Measurements from ENCODE around the gene MZT2A.
"Not testable (repeated sequence)": the region's sequence is repeated elsewhere in the genome, so short reads cannot be mapped to it uniquely, and the experiment has no call there.

MZT2A gene

DNA sequence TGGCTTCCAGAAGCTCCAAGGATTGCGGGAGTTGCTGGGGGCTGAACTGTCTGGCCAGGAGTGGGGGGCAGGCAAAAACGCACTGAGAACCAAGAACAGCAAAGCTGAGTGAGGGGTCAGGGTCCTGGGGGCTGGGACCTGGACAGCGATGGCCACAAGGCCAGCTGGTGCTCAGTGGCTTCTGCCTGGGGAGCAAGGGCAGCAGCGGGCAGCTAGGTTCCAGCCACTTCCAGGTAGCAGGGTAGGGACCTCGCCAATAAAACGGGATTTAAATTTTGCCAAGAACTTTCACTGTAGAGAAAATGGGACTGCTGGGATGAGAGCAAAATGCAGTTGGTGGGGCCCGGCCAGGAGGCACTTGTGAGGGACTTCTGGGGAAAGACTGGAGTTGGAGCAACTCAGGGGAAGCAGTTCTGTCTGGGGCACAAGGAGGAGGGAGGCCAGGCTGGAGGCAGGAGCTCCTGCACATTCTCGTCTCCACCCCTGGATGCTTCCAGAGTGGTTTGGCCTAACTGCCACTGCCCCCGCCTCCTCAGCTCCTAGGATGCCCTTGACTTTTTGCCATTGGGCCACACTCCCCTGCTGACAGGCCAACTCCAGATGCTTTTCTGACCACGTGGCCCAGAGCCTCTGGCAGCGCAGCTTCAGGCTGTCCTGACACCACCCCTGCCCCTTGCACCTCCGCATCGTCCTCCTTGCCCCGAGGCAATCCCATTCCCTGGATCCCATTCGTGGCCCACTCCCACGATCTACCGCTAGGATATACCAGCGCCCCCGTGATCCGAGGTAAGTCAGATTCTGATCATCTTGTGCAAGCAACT lies 30.0 kb upstream of the MZT2A start:
- in situ Hi-C loops (cut with MboI; ENCODE audit: low pct_unique_long_range_greater_than_20kb, low sequenced_read_pairs): loop anchor here (25.0 kb wide), 1 partner anchor 140 kb away; no protein-coding TSS in a partner anchor
- no peak for DNase-seq

DNA sequence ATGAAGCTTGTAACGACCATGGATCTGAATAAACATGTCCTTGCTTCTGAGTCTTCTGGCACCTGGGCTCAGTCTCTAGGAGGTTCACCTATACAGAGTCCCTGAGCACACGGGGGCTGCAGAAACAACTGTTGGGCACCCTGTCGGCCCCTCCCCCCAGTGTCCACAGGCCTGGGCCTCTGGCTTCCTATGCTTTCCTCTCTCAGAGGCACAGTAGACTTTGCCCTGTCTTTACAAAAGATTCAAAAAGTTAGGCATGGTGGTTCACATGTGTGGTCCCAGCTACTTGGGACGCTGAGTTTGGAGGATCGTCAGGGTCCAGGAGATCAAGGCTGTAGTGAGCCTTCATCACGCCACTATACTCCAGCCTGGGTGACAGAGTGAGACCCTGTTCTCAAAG lies 29.3 kb upstream of the MZT2A start:
- in situ Hi-C loops (cut with MboI; ENCODE audit: low pct_unique_long_range_greater_than_20kb, low sequenced_read_pairs): loop anchor here (25.0 kb wide), 1 partner anchor 141 kb away; no protein-coding TSS in a partner anchor
- DNase-seq: not testable (repeated sequence)

DNA sequence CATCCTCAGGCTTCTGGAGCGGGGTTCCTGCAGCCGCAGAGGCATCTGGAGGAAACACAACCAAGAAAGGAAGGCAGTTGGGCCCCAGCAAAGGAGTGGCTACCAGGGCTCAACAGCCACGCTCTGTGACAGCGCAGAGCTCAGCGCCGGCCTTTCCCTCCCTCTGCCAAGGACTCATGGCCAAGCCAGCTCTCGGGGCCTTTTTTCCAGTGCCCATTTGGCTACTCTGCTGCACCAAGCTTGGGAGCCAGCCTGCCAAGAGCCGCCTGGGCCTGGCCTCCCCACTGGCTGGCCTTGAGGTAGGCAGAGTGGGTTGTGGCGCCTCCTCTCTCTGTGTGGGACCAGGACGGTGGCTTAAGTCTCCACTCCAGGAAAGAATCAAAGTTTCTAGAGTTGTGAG lies 28.3 kb upstream of the MZT2A start:
- no peak for DNase-seq
- in situ Hi-C loops (cut with MboI; ENCODE audit: low pct_unique_long_range_greater_than_20kb, low sequenced_read_pairs): loop anchor here (25.0 kb wide), 1 partner anchor 142 kb away; no protein-coding TSS in a partner anchor

DNA sequence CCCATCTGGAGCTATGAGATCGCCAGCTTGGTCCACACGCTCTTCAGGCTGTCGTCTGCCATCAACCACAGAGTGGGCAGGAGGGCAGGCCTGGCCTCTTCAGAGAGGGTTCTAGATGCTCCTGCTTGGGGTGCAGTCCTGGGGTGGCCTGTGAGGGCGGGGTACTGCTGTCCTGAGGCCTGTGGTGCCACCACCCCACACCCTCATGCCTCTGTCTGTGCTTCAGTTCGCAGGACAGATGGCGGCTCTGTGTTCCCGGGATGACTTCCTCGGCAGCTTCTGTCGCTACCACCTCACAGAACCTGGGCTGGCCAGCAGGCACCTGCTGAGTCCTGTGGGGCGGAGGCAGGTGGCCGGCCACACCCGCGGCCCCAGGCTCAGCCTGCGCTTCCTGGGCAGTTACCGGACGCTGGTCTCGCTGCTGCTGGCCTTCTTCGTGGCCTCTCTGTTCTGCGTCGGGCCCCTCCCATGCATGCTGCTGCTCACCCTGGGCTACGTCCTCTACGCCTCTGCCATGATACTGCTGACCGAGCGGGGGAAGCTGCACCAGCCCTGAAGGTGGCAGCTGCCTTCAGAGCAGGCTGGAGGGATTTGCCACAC lies 27.8 kb upstream of the MZT2A start:
- DNase-seq: not testable (repeated sequence)
- in situ Hi-C loops (cut with MboI; ENCODE audit: low pct_unique_long_range_greater_than_20kb, low sequenced_read_pairs): loop anchor here (25.0 kb wide), 1 partner anchor 142 kb away; no protein-coding TSS in a partner anchor

DNA sequence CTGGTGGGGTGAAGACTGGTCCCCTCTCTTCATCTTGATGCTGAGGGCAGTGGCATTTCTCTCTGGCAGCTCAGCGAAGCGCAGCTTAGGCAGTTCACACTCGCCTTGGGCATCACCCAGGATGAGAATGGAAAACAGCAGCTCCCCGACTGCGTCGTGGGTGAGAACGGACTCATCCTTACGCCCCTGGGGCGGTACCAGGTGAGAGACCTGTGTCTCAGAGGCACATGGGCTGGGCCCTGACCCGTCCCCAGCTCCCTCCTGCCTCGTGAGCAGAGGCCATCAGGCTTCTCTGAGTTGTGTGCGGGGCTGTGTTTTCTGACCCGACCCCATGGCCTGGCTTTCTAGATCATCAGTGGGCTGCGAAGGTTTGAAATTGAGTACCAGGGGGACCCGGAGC lies 27.3 kb upstream of the MZT2A start:
- in situ Hi-C loops (cut with MboI; ENCODE audit: low pct_unique_long_range_greater_than_20kb, low sequenced_read_pairs): loop anchor here (25.0 kb wide), 1 partner anchor 143 kb away; no protein-coding TSS in a partner anchor
- DNase-seq: no peak

DNA sequence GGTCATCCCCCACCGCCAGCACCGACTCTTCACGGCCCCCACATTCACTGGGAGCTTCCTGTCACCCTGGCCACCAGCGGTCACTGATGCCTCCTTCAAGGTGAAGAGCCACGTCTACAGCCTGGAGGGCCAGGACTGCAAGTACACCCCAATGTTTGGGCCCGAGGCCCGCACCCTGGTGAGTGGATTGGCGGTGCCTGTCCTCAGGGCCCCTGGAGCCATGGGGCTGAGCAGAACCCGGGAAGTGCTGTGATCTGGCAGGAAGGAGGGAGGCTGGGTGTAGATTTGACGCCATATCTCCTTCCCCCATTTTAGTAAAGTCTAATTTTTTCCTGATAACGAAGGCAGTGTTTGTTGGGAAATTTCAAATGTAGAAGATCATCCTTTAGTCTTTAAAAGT lies 26.3 kb upstream of the MZT2A start:
- not testable (repeated sequence) for DNase-seq
- in situ Hi-C loops (cut with MboI; ENCODE audit: low pct_unique_long_range_greater_than_20kb, low sequenced_read_pairs): loop anchor here (25.0 kb wide), 1 partner anchor 144 kb away; no protein-coding TSS in a partner anchor

DNA sequence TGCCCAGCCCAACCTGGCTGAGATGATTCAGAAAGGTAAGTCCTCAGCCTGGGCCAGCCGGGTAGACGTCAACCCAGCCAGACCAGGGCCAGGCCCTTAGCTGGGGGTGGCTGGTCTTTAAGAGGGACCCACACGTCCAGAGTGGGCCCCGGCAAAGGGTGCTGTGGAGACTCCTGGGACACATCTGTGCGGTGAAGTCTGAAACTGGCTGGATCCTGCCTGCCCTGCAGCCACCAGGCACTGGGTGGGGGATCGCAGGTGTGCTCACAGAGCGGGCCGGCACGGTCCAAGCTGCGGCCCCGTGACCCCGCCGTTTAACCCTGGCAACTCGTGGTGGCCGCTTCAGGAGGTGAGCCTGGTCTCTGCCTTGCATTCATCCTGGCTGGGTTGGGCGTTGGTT lies 25.7 kb upstream of the MZT2A start:
- DNase-seq: not testable (repeated sequence)
- in situ Hi-C loops (cut with MboI; ENCODE audit: low pct_unique_long_range_greater_than_20kb, low sequenced_read_pairs): loop anchor here (25.0 kb wide), 1 partner anchor 144 kb away; no protein-coding TSS in a partner anchor

DNA sequence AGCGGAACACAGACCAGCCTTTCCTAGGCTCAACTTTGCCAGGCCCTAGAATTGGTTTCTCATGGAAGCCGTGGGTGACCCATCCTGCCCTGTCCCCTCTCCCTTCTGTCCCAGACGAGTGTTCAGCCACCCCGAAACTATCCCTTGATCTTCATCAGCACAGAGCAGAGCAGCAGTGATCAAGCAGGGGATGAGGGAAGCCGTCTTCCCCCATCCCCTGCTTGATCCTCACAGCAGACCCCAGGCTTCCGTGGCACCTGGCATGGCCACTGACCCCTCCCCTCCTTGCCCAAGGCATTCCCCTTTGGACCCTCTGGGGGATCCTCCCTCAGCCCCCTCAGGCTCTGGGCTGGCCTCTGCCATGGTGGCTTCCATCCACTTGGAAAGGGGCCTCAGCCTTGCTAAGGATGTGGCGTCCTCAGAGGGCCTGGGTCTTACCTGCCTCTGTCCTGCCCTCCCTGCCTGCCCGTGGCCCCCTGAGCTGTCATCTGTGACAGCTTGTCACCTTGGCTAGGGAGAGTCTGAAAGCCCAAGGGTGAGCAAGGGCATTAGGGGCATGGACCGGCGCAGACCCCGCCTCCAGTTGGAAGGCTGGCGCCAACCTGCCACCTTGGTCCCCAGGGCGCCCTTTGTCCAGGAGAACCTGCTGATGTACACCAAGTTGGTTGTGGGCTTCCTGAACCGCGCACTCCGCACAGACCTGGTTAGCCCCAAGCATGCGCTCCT lies 25.1 kb upstream of the MZT2A start:
- no peak for DNase-seq
- in situ Hi-C loops (cut with MboI; ENCODE audit: low pct_unique_long_range_greater_than_20kb, low sequenced_read_pairs): loop anchor here (25.0 kb wide), 1 partner anchor 145 kb away; no protein-coding TSS in a partner anchor

DNA sequence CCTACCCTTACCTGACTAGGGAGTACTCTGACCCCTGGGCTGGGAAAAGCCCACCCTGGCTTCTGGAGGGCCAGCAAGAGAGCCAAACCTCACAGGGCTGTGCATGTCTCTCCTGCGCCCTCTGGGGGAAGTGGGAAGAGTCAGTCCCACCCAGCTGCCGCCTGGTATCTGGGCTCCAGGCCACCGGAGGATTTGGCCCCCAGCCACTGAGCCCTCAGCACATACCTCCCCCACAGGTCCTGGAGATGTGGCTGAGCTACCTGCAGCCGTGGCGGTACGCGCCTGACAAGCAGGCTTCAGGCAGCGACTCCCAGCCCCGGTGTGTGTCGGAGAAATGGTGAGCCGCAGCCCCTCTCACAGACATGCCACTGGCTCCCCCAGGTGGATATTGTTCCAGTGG lies 24.4 kb upstream of the MZT2A start:
- peak; percentile 15 for DNase-seq
- in situ Hi-C loops (cut with MboI; ENCODE audit: low pct_unique_long_range_greater_than_20kb, low sequenced_read_pairs): loop anchor here (25.0 kb wide), 1 partner anchor 146 kb away; no protein-coding TSS in a partner anchor

DNA sequence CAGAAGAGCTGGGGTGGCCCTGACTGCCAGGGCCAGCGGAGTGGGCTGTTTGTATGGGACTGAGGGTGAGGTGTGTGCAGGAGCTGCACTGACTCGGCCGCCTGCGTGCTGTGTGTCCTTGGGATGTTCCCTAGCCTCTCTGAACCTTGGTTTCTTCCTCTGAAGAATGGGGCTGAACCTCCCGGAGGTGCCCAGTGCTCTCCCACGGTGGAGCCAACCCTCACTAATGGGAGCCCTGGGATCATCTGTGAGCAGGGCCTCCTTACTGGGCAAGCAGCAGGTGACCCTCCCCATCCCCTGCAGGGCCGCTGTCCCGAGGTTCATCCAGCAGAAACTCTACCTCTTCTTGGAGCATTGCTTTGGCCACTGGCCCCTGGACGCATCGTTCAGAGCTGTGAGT lies 23.8 kb upstream of the MZT2A start:
- in situ Hi-C loops (cut with MboI; ENCODE audit: low pct_unique_long_range_greater_than_20kb, low sequenced_read_pairs): loop anchor here (25.0 kb wide), 1 partner anchor 146 kb away; no protein-coding TSS in a partner anchor

DNA sequence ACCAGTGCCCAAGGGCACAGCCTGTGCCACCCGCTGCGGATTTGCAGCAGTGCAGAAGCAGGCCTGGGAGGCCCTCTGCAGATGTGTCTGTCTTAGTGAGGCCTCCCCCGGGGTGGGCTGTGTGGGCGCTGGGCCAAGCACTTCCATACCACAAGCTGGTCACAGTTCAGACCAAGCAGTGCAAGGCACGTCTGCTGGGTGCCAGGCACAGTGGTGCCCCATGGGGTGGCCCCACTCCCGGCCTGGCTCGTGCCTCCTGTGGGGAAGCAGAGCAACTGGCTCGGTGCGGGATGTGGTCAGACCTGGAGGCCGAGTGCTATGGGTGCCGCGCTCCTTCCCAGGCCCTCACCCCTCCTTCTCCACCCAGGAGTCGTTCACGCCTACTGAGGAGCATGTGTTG lies 23.0 kb upstream of the MZT2A start:
- in situ Hi-C loops (cut with MboI; ENCODE audit: low pct_unique_long_range_greater_than_20kb, low sequenced_read_pairs): loop anchor here (25.0 kb wide), 1 partner anchor 147 kb away; no protein-coding TSS in a partner anchor
- not testable (repeated sequence) for DNase-seq

More for the DNA sequence above, 23.8 kb upstream of the MZT2A start:
- DNase-seq: no peak

DNA sequence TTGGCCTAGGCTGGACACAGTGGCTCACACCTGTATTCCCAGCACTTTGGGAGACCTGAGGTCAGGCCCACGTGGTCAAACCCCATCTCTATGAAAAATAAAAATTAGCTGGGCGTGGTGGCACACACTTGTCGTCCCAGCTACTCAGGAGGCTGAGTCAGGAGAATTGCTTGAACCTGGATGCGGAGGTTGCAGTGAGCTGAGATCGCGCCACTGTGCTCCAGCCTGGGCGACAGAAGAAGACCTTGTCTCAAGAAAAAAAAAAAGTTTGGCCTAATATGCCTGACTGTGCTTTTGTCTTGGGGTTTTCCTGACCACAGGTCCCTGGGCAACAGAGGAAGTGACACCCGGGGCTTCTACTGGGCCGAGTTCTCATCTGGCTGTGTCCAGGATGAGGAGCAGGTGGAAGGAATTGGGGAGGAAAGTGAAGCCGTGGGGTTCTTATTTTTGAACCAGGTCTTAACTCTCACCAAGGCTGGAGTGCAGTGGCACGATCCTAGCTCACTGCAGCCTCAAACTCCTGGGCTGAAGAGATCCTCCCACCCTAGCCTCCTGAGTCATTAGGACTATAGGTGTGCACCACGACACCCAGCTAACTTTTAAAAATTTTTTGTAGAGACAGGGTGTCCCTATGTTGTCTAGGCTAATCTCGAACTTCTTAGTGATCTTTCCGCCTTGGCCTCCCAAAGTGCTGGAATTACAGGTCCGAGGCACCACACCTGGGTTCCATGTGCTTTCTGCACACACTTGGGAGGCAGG lies 22.4 kb upstream of the MZT2A start:
- DNase-seq: not testable (repeated sequence)
- in situ Hi-C loops (cut with MboI; ENCODE audit: low pct_unique_long_range_greater_than_20kb, low sequenced_read_pairs): loop anchor here (25.0 kb wide), 1 partner anchor 148 kb away; no protein-coding TSS in a partner anchor

DNA sequence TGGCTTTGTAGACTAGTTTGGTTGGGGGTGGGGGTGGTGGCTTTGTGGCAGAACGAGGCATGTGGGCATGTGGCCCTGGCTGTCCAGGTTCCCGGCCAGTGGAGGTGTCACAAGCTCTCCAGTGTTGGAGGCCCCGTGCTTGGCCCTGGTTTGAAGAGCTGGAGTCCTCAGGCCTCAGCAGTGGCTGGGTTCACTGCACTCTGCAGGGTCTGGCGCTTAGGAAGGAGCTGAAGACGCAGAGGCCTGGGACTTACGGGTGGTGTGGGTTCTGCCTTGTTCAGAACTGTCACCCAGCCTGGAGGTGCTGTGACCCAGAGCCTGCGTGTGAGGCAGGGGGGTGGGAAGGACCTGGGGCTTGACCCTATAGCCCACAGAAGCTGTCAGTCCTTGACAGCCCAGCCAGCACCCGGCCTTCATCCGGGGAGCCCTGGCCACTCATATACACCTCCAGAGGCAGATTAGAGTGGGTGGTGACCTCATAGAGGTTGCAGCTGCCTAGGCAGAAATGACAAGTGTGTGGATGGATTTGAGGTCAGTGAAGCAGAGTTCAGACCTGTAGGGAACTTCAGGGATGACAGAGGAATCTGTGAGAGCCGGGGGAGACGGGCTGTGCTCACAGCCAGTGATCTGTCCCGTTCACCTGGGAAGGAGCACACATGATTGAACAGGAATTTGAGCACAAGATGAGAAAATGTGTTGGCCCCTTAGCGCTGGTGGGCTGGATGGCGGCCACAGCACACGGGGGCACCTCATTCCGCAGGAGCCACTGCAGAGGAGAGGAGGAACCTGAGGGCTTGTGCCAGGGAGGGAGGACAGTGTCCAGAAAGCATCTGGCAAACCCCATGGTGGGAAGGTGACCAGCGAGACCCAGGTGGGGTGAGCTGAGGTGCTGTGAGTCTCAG lies 20.0 kb upstream of the MZT2A start:
- in situ Hi-C loops (cut with MboI; ENCODE audit: low pct_unique_long_range_greater_than_20kb, low sequenced_read_pairs): loop anchor here (25.0 kb wide), 1 partner anchor 150 kb away; no protein-coding TSS in a partner anchor
- DNase-seq: not testable (repeated sequence)

DNA sequence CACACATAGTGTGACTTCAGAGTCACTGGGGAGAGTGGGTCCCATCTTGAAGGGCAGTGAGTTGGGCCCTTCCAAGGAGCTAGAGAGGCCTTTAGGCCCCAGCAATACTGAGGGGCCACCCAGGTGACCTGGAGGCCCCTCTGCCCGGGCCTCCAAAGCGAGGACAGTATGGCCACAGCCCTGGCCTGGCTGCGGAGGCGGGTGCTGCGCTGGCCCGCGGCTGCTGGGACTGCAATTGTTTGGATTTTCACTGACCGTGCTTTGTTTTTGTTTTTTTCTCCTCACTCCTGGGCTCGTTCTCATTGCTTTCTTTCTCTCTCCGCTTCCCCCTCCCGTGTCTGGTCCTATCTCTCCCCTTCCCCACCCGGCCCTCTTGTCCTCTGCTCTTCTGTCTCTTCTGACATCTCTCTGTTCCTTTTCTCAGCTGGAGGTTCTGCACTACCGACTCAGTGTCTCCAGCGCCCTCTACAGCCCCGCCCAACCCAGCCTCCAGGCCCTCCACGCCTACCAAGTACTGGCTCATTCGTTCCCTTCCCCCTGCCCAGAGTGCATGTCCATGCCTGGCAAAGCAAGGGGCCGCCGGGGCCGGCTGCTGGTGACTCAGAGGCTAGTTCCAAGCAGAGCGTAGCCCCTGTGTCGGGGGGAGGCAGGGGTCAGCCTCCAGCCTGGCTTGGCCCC lies 19.2 kb upstream of the MZT2A start:
- DNase-seq: not testable (repeated sequence)
- in situ Hi-C loops (cut with MboI; ENCODE audit: low pct_unique_long_range_greater_than_20kb, low sequenced_read_pairs): loop anchor here (25.0 kb wide), 1 partner anchor 151 kb away; no protein-coding TSS in a partner anchor

DNA sequence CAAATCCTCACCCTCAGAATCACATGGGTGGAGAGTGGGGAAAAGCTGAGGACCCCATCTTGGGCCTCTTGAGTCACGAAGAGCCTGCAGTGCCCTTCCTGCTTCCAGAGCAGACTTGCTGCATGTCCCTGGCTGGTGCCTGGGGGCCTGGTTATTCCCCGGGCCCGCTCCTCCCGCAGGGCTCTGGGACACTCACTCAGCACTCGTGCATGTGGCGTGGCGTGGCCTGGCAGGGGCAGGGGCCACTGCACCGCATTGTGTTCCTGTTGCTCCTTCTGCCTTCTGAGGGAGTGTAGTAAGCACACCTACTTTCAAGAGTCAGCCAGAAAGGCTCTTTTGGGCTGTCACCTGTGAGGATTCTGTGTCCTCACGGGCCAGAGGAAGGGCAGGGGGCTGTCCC lies 17.4 kb upstream of the MZT2A start:
- no peak for DNase-seq
- in situ Hi-C loops (cut with MboI; ENCODE audit: low pct_unique_long_range_greater_than_20kb, low sequenced_read_pairs): loop anchor here (25.0 kb wide), 1 partner anchor 153 kb away; no protein-coding TSS in a partner anchor

DNA sequence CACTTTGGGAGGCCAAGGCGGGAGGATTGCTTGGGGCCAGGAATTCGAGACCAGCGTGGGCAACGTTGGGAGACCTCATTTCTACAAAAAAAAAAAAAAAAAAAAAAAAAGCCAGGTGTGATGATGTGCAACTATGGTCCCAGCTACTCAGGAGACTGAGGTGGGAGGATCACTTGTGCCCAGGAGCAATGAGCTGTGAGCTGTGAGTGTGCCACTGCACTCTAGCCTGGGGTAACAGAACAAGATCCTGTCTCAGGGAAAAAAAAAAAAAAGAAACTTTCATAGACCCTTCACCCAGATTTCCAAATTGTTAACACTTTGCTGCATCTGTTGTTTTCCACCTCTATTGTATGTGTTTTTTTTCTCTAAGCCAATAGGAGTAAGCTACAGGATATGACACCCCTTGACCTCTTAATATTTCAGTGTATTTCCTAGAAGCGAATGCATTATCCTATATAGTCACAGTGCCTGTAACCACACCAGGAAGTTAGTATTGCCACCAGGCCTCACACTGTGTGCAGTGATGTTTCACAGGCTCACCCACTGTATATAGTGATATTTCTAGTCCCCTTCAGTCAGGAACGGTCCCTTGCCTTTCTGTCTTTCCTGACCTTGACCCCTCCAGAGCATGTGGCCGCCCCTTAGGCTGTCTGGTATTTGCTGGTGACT lies 12.0 kb upstream of the MZT2A start:
- in situ Hi-C loops (cut with MboI; ENCODE audit: low pct_unique_long_range_greater_than_20kb, low sequenced_read_pairs): loop anchor here (25.0 kb wide), 1 partner anchor 158 kb away; no protein-coding TSS in a partner anchor
- not testable (repeated sequence) for DNase-seq
